HL-60/S4 (cell line): Measurements from ENCODE around the gene NAT8L.
"Not testable (repeated sequence)": the region's sequence is repeated elsewhere in the genome, so short reads cannot be mapped to it uniquely, and the experiment has no call there.

Experiments used
- in situ Hi-C: fragments of 300-500 bp; cut with MboI; formaldehyde crosslinking; loops from 2 replicates; pipeline ENCODE4 v1.14.3; 2022; ENCODE audit warnings: low sequenced_read_pairs

NAT8L gene, protein sequence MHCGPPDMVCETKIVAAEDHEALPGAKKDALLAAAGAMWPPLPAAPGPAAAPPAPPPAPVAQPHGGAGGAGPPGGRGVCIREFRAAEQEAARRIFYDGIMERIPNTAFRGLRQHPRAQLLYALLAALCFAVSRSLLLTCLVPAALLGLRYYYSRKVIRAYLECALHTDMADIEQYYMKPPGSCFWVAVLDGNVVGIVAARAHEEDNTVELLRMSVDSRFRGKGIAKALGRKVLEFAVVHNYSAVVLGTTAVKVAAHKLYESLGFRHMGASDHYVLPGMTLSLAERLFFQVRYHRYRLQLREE

DNA sequence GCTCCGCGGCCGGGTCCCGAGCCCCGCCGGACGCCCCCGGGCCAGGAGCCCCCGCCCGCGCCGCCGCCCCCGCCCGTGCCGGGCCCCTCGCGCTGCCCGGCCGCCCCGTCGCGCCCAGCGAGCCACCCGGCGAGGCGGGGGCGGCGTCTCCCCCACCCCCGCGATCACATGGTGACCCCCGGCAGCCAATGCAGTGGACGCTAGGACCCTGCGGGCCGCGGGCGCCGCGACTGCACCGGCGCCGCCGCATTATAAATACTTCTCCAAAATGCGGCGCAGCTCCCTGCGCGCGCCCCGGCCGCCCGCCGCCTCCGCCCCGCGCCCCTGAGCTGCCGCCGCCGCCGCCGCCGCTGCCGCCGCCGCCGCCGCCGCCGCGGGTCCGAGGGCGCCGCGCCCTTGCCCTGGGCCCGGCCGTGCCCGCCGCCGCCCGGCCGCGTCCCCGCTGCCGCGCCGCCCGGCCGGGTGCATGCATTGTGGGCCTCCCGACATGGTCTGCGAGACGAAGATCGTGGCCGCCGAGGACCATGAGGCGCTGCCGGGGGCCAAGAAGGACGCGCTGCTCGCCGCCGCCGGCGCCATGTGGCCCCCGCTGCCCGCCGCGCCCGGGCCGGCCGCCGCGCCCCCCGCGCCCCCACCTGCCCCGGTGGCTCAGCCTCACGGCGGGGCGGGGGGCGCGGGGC lies at the start of gene NAT8L:
NAT8L (plus strand) TSS at position 282 of the 680 bp plus-strand sequence; CDS start at position 467, 185 bp downstream.
- in situ Hi-C loops: no loop called here

DNA sequence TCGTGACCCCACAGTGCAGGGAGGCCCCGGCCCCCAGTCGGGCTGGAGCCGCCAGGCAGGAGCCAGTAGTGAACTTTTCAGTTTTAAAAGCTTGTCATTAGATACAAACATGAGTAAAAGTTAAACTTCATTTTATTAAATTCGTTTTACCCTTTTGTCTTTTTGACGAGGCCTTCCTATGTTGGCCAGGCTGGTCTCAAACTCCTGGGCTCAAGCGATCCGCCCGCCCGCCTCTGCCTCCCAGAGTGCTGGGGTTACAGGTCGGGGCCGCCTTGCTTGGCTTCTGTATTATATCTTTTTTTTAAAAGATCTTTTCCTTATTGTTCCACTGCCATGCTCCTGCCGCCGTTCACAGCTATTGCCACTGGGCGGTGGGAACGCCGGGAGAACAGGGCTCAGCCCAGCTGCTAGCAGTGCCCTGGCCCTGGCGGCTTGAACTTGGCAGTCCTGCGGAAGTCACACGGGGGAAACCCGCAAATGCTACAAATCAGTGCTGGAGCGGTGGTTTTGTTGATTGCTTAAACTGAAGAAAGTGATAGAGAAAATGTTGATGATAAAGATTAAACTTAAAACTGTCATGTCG lies 49.4 kb upstream of the NAT8L start:
- in situ Hi-C loops: no loop called here

DNA sequence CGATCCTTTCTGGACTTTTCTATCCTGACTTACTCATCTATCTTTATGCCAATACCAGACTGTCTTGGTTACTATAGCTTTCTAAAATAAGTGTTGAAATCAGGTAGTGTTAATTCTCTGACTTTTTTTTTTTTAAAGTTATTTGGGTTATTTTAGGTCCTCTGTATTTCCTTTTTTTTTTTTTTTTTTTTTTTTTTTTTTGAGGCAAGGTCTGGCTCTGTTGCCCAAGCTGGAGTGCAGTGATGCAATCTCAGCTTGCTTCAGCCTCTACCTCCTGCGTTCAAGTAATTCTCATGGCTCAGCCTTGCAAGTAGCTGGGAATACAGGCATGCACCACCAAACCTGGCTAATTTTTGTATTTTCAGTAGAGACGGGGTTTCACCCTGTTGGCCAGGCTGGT lies 47.5 kb upstream of the NAT8L start:
- in situ Hi-C loops: no loop called here

DNA sequence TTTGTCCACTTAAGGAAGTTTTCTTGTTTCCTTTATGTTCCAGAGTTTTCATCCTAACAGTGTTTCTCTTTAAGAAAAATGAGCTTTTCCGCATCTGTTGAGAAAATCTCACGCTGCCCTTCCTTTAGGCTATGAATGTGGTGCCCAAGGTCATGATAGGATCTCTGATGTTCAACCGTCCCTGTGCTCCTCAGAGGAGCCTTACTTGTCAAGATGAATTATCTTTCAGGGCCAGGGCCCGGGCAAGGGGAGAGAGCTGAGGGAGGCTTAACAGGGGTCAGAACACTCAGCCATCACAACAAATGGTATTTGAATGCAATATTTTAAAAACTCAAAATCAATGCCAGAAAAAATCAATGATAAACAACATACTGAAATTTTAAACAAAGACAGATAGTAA lies 44.1 kb upstream of the NAT8L start:
- in situ Hi-C loops: no loop called here

DNA sequence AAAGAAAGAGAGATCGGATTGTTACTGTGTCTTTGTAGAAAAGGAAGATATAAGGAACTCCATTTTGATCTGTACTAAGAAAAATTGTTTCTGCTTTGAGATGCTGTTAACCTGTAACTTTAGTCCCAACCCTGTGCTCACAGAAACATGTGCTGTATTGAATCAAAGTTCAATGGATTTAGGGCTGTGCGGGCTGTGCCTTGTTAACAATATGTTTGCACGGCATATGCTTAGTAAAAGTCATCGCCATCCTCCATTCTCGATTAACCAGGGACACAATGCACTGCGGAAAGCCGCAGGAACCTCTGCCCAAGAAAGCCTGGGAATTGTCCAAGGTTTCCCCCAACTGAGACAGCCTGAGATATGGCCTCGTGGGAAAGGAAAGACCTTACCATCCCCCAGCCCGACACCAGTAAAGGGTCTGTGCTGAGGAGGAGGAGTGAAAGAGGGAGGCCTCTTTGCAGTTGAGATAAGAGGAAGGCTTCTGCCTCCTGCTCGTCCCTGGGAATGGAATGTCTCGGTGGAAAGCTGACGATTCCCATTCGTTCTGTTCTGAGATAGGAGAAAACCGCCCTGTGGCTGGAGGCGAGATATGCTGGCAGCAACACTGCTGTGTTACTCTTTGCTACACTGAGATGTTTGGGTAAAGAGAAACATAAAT lies 37.6 kb upstream of the NAT8L start:
- in situ Hi-C loops: not testable (repeated sequence)

DNA sequence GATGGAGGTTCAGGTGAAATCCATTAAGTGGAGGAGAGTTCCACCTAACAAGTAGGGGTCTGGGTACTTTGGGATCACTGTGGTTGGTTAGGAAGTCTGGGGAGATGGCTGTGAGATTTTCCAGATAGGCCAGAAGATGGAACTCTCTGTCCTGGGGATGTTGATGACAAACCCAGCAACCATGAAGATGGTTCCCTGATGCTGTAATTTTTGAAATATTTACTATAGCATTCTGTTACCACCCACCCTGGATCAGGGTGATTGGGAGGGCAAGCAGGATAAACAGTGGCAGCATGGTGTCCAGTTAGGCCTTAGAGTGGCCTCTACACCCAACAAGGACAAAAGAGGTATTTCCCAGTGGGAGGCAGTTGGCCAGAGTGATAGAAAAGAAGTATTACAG lies 34.4 kb upstream of the NAT8L start:
- in situ Hi-C loops: no loop called here

DNA sequence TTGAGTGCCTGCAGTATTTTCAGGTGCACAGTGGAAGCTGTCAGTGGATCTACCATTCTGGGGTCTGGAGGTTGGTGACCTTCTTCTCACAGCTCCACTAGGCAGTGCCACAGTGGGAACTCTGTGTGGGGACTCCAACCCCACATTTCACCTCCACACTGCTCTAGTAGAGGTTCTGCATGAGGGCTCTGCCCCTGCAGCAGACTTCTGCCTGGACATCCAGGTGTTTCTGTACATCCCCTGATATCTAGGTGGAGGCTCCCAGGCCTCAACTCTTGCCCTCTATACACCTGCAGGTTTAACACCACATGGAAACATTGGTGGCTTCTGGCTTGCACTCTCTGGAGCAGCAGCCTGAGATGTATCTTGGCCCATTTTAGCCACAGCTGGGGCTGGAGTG lies 33.3 kb upstream of the NAT8L start:
- in situ Hi-C loops: no loop called here

DNA sequence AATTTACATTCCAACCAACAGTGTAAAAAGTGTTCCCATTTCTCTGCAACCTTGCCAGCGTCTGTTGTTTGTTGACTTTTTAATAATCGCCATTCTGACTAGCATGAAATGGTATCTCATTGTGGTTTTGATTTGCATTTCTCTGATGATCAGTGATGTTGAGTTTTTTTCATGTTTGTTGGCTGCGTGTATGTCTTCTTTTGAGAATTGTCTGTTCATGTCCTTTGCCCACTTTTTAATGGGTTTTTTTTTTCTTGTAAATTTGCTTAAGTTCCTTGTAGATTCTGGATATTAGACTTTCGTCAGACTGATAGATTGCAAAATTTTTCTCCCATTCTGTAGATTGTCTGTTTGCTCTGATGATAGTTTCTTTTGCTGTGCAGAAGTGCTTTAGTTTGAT lies 32.0 kb upstream of the NAT8L start:
- in situ Hi-C loops: not testable (repeated sequence)

DNA sequence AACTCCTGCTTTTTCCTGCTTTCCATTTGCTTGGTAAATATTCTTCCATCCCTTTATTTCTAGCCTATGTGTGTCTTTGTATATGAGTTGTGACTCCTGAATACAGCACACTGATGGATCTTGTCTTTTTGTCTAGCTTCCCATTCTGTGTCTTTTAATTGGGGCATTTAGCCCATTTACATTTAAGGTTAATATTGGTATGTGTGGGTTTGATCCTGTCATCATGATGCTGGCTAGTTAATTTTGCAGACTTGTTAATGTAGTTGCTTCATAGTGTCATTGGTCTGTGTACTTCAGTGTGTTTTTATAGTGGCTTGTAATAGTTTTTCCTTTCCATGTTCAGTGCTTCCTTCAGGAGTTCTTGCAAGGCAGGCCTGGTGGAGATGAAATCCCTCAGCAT lies 28.0 kb upstream of the NAT8L start:
- in situ Hi-C loops: not testable (repeated sequence)

DNA sequence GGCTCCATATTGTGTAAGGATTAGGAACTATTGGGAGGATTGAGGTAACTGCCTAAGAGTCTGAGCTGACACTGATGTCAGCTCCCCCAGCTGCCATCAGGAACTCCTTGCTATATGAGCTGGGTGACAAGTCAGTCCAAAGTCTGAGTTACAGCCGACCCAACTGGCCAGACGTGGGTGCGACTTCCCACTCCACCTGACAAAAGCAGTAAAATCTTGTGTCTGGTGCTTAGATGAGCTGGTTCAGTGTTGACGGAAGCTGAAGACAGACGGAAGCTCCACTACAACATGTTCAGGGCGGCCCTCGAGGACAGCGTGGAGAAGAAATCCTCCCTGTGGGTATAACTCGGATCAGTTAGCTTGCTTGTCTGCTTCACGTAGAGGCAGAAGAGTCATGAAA lies 22.8 kb upstream of the NAT8L start:
- in situ Hi-C loops: no loop called here

DNA sequence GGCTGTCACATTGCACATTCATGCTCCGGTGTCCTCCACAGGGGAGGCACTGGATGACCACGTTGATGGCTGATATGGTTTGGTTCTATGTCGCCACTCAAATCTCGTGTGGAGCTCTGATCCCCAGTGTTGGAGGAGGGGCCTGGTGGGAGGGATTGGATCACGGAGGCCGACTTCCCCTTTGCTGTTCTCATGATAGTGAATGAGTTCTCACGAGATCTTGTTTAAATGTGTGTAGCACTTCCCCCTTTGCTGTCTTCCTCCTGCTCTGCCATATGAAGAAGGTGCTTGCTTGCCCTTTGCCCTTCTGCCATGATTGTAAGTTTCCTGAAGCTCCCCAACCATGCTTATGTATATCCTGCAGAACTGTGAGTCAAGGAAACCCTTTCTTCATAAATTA lies 22.3 kb upstream of the NAT8L start:
- in situ Hi-C loops: no loop called here

DNA sequence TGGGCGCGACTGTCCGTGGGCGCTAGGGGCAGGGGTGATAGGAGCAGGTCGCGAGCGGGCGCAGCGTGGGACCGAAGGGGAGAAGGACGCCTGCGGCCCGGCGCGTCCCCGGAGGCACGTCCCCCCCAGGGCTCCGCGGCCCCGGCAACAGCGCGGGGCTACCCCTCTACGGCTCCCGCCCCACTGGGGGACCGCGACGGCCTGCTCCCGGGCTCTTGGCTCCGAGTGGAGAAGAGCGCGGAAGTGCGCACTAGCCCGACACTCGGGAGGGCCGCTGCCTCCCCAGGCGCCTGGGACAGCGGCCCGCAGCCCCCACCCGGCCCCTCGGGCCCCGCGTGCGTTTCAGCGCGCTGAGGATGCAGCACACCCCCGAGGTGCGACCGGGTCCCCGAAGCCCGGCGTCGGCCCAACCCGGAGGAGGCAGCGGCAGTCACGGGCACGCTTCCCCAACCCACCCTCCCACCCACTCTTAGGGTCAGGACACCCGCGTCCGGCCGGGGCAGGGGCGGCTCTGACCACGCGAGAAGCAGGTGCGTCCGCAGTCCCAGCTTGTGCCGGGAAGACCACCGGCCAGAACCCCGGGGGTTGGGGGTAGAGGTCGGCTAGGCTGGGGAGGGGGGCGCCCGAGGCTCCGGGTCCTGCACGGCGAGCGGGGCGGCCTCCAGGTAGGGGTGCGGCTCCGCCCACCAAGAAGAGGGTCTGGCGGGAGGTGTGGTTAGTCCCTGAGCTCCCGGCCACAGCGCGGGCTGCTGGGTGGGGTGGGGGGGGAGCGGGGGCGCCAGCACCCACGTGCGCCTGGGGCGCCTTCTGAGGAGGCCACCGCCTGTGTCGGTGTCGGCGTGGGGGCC lies 18.5 kb upstream of the NAT8L start:
- in situ Hi-C loops: no loop called here

DNA sequence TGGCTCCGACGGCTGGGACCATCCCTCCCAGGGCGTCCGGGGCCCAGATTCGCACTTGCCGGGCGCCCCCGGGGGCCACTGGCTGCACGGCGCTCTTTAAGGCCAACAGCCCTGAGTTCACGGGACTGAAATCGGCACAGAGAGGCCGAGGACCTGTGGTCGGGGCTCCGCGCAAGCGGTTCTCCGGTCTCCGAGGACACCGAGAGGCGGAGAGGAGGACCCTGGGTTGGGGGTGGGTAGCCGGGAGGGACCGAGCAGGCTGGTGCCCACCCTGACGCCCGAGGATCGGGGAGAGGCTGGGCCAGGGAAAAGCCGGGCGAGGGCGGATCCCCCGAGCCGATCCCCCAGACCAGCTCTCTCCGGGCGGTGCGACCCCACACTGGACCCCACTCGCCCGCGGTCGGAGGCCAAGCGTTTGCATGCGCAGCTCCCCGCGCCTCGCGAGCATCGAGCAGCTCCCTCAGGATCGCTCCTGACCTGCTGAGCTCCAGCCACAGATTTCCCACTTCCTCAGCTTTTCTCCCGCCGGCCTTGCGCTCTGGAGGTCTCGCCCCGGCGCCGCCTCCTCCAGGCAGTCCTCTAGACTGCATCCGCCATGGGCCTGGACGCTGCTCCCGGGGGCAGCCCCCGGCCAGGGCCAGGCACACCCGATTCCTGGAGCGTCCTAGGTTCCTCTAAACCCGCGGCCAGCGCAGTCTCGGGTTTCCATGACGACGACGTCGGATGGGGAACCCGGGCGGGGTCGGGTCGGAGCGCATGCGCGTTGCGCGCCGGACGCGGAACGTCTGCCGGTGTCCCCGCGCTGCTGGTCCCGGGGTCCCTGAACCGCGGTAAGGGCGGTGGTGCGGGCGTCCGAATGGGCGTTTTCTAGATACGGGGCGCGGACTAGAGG lies 17.6 kb upstream of the NAT8L start:
- in situ Hi-C loops: no loop called here

DNA sequence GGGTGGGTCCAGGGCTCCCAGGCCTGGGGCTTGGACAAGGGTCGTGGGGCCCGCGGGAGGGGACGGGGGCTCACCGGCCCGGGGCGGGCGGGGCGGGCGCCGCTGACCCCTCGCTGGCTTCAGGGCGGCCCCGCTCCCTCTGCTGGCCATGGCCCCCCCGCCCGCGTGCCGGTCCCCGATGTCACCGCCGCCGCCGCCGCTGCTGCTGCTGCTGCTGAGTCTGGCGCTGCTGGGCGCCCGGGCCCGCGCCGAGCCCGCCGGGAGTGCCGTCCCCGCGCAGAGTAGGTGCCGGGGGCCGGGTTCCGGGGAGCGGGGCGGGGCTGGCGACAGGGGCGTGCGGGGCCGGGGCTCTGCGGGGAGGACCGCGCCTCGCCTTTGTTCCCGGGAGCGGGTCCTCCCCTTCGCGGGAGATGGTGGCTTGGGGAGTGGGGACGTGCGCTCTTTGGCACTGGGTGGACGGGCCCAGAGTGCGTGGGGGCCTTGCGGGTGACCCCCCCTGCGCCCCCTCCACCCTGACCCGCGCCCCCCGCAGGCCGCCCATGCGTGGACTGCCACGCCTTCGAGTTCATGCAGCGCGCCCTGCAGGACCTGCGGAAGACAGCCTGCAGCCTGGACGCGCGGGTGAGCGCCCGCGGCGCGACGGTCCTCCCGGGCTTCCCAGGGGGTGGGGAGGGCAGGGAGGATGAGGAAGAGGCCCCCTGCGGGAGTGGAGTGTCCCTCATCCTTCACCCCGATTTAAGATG lies 16.8 kb upstream of the NAT8L start:
- in situ Hi-C loops: no loop called here

DNA sequence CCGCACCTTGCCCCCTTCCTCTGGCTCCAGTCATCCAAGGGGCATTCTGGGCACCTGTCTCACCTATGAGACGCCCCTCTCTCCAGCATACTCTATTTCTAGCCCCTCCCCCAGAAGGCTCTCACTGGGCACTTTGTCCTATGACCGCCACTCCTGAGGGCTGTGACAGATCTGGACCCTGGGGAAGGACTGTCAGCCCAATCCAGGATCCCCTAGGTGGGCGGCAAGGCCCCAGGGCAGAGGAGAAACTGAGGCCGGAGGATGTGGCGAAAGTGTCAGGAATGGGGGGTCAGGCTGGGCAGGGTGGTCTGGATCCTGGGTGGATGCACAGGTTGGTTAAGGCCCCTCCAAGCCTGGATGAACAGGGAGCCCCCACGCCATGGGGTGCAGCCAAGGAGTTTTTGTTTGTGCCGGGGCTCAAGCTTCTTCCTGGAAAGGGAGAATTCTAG lies 16.2 kb upstream of the NAT8L start:
- in situ Hi-C loops: no loop called here

DNA sequence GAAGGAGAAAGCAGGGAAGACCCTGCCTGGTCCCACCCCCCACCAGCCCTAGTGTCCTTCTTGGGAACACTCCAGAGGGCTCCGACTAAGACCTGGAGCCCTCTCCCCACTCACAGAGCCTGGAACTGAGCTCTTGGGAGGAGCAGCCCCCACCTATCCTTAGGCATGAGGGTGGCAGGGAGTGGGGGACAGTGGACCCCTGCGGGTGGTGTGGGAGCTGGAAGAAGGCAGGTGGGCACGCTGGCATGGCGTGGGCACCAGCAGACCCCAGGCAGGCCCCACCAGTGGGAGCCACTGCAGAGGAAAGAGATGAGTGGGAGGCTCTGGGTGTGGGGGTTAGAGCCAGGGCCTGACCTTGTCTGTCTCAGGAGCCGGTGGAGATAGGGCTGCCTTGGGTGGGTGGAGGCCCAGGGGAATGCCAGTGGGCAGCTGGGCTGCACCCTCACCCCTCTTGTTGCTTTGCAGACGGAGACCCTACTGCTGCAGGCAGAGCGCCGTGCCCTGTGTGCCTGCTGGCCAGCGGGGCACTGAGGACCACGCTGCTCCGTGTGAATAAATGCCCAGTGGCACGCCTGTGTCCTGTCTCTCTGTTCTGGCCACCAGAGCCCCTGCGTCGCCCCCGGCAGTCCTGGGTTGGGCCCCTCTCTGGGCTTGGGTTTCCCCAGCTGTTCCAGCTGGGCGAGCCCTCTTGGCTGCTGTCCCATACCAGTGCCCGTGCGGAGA lies 15.6 kb upstream of the NAT8L start:
- in situ Hi-C loops: no loop called here

DNA sequence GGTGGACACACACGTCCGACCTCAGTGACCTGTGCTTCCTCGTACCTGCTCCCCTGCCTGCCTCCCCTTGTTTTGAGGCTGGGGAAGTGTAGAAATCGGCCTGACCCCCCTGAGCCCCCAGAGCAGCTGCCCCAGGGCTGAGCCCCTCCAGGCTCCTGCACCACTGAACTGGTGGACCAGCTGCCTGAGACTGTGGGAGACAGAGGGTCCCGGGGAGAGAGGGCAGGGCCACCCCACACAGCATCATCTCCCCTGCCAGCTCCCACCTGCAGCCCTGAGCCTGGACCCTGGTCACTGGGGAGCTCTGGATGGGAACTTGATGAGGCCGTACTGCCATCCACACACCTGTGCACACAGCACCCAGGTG lies 15.0 kb upstream of the NAT8L start:
- in situ Hi-C loops: no loop called here
